ENCODE data around the gene ZNF823.

ZNF823 gene

GRCh38 chr19:11763117-11763516, 24.4 kb upstream of the ZNF823 start:
- TF ChIP-seq, protein P1, sequence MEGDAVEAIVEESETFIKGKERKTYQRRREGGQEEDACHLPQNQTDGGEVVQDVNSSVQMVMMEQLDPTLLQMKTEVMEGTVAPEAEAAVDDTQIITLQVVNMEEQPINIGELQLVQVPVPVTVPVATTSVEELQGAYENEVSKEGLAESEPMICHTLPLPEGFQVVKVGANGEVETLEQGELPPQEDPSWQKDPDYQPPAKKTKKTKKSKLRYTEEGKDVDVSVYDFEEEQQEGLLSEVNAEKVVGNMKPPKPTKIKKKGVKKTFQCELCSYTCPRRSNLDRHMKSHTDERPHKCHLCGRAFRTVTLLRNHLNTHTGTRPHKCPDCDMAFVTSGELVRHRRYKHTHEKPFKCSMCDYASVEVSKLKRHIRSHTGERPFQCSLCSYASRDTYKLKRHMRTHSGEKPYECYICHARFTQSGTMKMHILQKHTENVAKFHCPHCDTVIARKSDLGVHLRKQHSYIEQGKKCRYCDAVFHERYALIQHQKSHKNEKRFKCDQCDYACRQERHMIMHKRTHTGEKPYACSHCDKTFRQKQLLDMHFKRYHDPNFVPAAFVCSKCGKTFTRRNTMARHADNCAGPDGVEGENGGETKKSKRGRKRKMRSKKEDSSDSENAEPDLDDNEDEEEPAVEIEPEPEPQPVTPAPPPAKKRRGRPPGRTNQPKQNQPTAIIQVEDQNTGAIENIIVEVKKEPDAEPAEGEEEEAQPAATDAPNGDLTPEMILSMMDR (IDR thresholded peaks at IDR 0.05; ENCODE audit: insufficient read depth, low read length, missing control alignments) = no peak
- no peak overlapping the region for H3K4me3 ChIP-seq (ENCODE audit: low read depth, low read length)
- ChIA-PET CTCF (interaction anchor here (1.1 kb wide), 1 partner anchor 35 kb away, joined by 3 read pairs; no protein-coding TSS in a partner anchor), POLR2A (no interaction called here)
- DNase-seq (ENCODE audit: low read depth, low spot score) = no peak

DNA sequence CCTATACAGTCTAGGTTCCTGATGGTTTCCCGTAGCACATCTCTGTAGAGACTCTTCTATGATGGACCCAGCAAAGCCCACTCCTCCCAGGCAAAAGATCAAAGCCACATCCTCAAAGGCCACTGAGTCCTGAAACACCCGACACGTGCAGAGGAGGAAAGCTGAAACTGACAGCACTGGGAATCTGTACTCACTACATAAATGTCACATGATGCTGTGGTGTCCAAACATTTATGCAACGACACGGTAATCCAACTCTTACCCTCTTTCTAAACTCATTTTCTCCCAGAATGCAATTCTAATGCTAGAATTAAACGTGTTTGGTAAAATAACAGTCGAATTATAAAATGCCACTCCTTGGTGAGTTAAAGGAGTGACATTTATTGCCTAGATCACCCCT, 21.1 kb upstream of the ZNF823 start:
- no peak for DNase-seq (ENCODE audit: low read depth, low spot score)
- H3K4me3 ChIP-seq (ENCODE audit: low read depth, low read length) = no peak overlapping the region
- CTCF ChIA-PET = interaction anchor here (2.2 kb wide), 1 partner anchor 38 kb away, joined by 5 read pairs; no protein-coding TSS in a partner anchor
- TF ChIP-seq, protein P1 (IDR thresholded peaks at IDR 0.05; ENCODE audit: insufficient read depth, low read length, missing control alignments) = no peak
- POLR2A ChIA-PET = no interaction called here

DNA sequence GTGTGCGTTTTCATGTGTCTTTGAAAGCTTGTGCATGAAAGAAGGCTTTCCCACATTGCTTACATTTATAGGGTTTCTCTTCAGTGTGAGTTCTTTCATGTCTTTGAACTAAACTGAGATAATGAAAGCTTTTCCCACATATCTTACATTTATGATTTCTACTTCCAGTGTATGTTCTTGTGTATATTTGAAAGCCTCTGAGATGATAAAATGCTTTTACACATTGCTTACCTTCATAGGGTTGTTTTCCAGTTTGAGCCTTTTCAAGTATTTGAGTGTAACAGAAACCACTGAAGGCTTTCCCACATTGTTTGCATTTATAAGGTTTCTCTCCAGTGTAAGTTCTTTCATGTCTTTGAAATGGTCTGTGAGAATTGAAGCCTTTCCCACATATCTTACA, 18.2 kb upstream of the ZNF823 start:
- DNase-seq (ENCODE audit: low read depth, low spot score) = no peak
- CTCF ChIA-PET = interaction anchor here (0.6 to 0.7 kb wide), 2 partner anchors 27 to 41 kb away, joined by 3 read pairs; partner anchors contain the start of gene ZNF491
- no peak overlapping the region for H3K4me3 ChIP-seq (ENCODE audit: low read depth, low read length)
- POLR2A ChIA-PET = no interaction called here
- TF ChIP-seq, protein P1 (IDR thresholded peaks at IDR 0.05; ENCODE audit: insufficient read depth, low read length, missing control alignments) = no peak

DNA sequence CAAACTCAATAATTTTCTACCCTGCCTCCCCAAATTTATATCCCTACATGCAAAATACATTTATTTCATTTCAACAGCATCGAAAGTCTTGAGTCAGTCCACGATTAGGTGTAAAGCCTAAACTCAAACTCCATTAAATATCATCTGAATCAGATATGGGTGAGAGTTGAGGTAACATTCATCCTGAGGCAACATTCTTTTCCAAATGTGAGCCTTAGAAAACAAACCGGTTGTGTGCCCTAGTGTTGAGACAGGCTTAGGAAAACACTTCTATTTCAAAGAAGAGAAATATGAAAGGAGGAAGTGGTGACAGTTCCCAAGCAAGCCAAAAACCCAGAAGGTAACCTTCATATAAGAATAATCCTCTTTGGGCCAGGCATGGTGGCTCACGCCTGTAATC, 15.9 kb upstream of the ZNF823 start:
- no peak overlapping the region for H3K4me3 ChIP-seq (ENCODE audit: low read depth, low read length)
- TF ChIP-seq, protein P1 (IDR thresholded peaks at IDR 0.05; ENCODE audit: insufficient read depth, low read length, missing control alignments) = no peak
- ChIA-PET CTCF (no interaction called here), POLR2A (no interaction called here)
- DNase-seq (ENCODE audit: low read depth, low spot score) = no peak

GRCh38 chr19:11752244-11752736, 13.5 kb upstream of the ZNF823 start:
- ChIA-PET CTCF (no interaction called here), POLR2A (no interaction called here)
- H3K4me3 ChIP-seq (ENCODE audit: low read depth, low read length) = no peak overlapping the region
- no peak for DNase-seq (ENCODE audit: low read depth, low spot score)
- TF ChIP-seq, protein P1 (IDR thresholded peaks at IDR 0.05; ENCODE audit: insufficient read depth, low read length, missing control alignments) = no peak

DNA sequence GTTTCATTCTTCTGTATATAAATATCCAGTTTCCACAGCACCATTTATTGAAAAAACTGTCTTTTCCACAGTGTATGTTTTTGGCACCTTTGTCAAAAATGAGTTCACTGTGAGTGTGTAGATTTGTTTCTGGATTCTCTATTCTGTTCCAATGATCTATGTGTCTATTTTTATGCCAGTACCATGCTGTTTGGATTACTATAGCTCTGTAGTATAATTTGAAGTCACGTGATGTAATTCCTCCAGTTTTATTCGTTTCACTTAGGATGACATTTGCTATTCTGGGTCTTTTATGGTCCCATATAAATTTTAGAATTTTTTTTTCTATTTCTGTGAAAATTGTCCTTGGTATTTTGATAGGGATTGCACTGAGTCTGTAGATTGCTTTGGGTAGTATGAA, 11.0 kb upstream of the ZNF823 start:
- DNase-seq (ENCODE audit: low read depth, low spot score) = no peak
- TF ChIP-seq, protein P1 (IDR thresholded peaks at IDR 0.05; ENCODE audit: insufficient read depth, low read length, missing control alignments) = no peak
- ChIA-PET POLR2A (interaction anchor here (0.7 kb wide), 1 partner anchor 61 kb away, joined by 6 read pairs; no protein-coding TSS in a partner anchor), CTCF (no interaction called here)
- H3K4me3 ChIP-seq (ENCODE audit: low read depth, low read length) = no peak overlapping the region

All from AG04449 (cell line).